ENCODE data around the gene SLAIN1.

DNA sequence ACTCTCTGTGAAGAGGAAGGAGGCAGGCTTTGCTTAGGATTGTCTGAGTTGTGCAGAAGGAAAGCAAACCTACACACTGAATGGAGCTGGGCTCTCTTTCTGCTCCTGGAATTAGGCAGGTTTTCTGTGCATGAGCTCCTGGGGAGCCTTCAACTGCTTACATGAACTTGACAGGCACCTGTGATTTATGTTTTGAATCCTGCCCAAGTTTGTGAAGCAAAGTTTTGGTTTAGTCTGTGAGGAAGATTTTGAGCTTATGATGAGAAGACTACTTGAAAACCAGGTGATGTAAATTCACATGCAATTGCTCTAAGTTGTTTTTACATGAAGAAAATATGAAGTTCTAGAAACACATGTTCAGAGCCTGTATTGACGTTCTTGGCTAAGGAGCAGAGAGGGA lies 109.0 kb downstream of the SLAIN1 start:
- TF ChIP-seq, protein P1, sequence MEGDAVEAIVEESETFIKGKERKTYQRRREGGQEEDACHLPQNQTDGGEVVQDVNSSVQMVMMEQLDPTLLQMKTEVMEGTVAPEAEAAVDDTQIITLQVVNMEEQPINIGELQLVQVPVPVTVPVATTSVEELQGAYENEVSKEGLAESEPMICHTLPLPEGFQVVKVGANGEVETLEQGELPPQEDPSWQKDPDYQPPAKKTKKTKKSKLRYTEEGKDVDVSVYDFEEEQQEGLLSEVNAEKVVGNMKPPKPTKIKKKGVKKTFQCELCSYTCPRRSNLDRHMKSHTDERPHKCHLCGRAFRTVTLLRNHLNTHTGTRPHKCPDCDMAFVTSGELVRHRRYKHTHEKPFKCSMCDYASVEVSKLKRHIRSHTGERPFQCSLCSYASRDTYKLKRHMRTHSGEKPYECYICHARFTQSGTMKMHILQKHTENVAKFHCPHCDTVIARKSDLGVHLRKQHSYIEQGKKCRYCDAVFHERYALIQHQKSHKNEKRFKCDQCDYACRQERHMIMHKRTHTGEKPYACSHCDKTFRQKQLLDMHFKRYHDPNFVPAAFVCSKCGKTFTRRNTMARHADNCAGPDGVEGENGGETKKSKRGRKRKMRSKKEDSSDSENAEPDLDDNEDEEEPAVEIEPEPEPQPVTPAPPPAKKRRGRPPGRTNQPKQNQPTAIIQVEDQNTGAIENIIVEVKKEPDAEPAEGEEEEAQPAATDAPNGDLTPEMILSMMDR (IDR thresholded peaks at IDR 0.05): no peak
- TF ChIP-seq EZH2 (IDR thresholded peaks at IDR 0.05; ENCODE audit: borderline replicate concordance, insufficient read depth, low read depth, low read length, poor library complexity, severe bottlenecking): no peak
